Tibial nerve (tissue), 4 donors: ENCODE measurements around the gene FXYD3.

Source experiments
- EP300 ChIP-seq, 2 donors: sonication (generic); formaldehyde crosslinking; IDR thresholded peaks; one replicate each; pipeline ENCODE4 v1.6.1; 2017; ENCODE audit warnings: antibody characterized with exemption in 2 of 2, mild to moderate bottlenecking in 1 of 2
- POLR2A ChIP-seq, 2 donors: fragments of 450-650 bp; IDR thresholded peaks; one replicate each; pipeline ENCODE4 v1.6.1; 2017; ENCODE audit warnings: antibody characterized with exemption in 2 of 2, mild to moderate bottlenecking in 2 of 2, moderate library complexity in 2 of 2
- TF ChIP-seq, protein P1 (sequence below), 5 experiments: fragments of 200-600 bp in 3 of 5; fragments of 450-650 bp in 2 of 5; sonication (generic) in 3 of 5; IDR thresholded peaks; one replicate each; pipeline ENCODE4 v1.5.1; 2016 to 2019; ENCODE audit warnings: antibody characterized with exemption in 5 of 5, mild to moderate bottlenecking in 3 of 5, moderate library complexity in 2 of 5

DNA sequence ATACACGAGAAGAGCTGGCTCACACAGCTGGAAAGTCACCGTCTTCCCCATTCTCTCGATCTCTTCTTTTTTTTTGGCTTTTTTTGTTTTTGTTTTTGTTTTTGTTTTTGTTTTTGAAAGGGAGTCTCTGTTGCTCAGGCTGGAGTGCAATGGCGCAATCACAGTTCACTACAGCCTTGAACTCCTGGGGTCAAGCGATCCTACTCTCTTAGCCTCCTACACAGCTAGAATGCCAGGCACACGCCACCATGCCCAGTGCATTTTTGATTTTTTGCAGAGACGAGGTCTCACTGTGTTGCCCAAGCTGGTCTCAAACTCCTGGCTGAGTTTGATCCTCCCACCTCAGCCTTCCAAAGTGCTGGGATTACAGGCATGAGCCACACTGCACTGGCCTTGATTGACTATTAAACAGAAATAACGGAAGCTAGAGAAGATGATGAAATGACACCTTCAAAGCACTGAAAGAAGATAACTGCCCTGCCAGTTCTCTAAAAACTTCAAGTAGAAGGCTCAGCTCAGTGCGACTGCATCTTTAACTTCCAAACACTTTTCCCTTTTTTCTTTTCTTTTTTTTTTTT is 4.0 kb downstream of the FXYD3 start:
- TF ChIP-seq, protein P1, sequence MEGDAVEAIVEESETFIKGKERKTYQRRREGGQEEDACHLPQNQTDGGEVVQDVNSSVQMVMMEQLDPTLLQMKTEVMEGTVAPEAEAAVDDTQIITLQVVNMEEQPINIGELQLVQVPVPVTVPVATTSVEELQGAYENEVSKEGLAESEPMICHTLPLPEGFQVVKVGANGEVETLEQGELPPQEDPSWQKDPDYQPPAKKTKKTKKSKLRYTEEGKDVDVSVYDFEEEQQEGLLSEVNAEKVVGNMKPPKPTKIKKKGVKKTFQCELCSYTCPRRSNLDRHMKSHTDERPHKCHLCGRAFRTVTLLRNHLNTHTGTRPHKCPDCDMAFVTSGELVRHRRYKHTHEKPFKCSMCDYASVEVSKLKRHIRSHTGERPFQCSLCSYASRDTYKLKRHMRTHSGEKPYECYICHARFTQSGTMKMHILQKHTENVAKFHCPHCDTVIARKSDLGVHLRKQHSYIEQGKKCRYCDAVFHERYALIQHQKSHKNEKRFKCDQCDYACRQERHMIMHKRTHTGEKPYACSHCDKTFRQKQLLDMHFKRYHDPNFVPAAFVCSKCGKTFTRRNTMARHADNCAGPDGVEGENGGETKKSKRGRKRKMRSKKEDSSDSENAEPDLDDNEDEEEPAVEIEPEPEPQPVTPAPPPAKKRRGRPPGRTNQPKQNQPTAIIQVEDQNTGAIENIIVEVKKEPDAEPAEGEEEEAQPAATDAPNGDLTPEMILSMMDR (IDR thresholded peaks at IDR 0.05), result no peak
- TF ChIP-seq POLR2A (IDR thresholded peaks at IDR 0.05), result no peak
- TF ChIP-seq EP300 (IDR thresholded peaks at IDR 0.05), result peak in 1 of 2 donors; percentile 56
